ENCODE data around the gene C1orf159.

The C1orf159 gene

GRCh38 chr1:1046243-1046642, 69.6 kb downstream of the C1orf159 start:
- Histone ChIP-seq H3K36me3 (peaks cover 0 to 80% (median 30%) of the 10 kb centered on the region in 3 donors), H3K4me1 (peaks cover 0 to under 1% (median 0%) of the 10 kb centered on the region in 4 donors), H3K27me3 (no peaks in the 10 kb centered on the region), H3K9me3 (no peaks in the 10 kb centered on the region), H3K4me3 (no peak overlapping the region), H3K27ac (no peak overlapping the region)
- TF ChIP-seq CTCF (IDR thresholded peaks at IDR 0.05), result no peak
- DNase-seq, result no peak
- intact Hi-C loops (cut with DNase I; ENCODE audit: low total_unique reads), result no loop called here

GRCh38 chr1:1045129-1045528, 70.8 kb downstream of the C1orf159 start:
- peaks cover 0 to 69% (median 23%) of the 10 kb centered on the region in 3 donors for H3K36me3 ChIP-seq
- no peak overlapping the region for H3K27ac ChIP-seq
- peaks cover 3 to 8% (median 6%) of the 10 kb centered on the region in 4 donors for H3K4me1 ChIP-seq
- intact Hi-C loops (cut with DNase I; ENCODE audit: low total_unique reads), result no loop called here
- no peak overlapping the region for H3K4me3 ChIP-seq
- no peaks in the 10 kb centered on the region for H3K27me3 ChIP-seq
- TF ChIP-seq CTCF (IDR thresholded peaks at IDR 0.05), result no peak
- H3K9me3 ChIP-seq, result no peaks in the 10 kb centered on the region
- no peak for DNase-seq

- Histone ChIP-seq H3K36me3 (peaks cover 0 to 63% (median 23%) of the 10 kb centered on the region in 3 donors), H3K27me3 (no peaks in the 10 kb centered on the region), H3K27ac (no peak overlapping the region), H3K9me3 (no peaks in the 10 kb centered on the region), H3K4me1 (peaks cover 6 to 14% (median 11%) of the 10 kb centered on the region in 4 donors), H3K4me3 (no peak overlapping the region)
- DNase-seq, result no peak
- intact Hi-C loops (cut with DNase I; ENCODE audit: low total_unique reads), result no loop called here
- TF ChIP-seq CTCF (IDR thresholded peaks at IDR 0.05), result no peak
Measured at GRCh38 chr1:1044455-1045078, 71.3 kb downstream of the C1orf159 start.

GRCh38 chr1:1043921-1044320, 72.0 kb downstream of the C1orf159 start:
- no peak for TF ChIP-seq CTCF (IDR thresholded peaks at IDR 0.05)
- Histone ChIP-seq H3K4me3 (no peak overlapping the region), H3K27ac (no peak overlapping the region), H3K4me1 (peaks cover 6 to 16% (median 14%) of the 10 kb centered on the region in 4 donors), H3K36me3 (peaks cover 0 to 58% (median 23%) of the 10 kb centered on the region in 3 donors), H3K27me3 (peaks cover 0 to 3% of the 10 kb centered on the region in 2 donors), H3K9me3 (no peaks in the 10 kb centered on the region)
- intact Hi-C loops (cut with DNase I; ENCODE audit: low total_unique reads), result no loop called here
- no peak for DNase-seq

- peaks cover 0 to 8% of the 10 kb centered on the region in 2 donors for H3K27me3 ChIP-seq
- TF ChIP-seq CTCF (IDR thresholded peaks at IDR 0.05), result no peak
- H3K4me1 ChIP-seq, result peaks cover 6 to 16% (median 14%) of the 10 kb centered on the region in 4 donors
- peaks cover 0 to 58% (median 23%) of the 10 kb centered on the region in 3 donors for H3K36me3 ChIP-seq
- no peak overlapping the region for H3K4me3 ChIP-seq
- no peak overlapping the region for H3K27ac ChIP-seq
- intact Hi-C loops (cut with DNase I; ENCODE audit: low total_unique reads), result no loop called here
- H3K9me3 ChIP-seq, result no peaks in the 10 kb centered on the region
- no peak for DNase-seq
Measured at GRCh38 chr1:1043411-1043810, 72.5 kb downstream of the C1orf159 start.

All from tibial artery (tissue), 4 donors.